ENCODE data around the gene CGB7. TPM values are rescaled to one million over a fixed set of nuclear protein-coding genes. Genes with fewer than 3 reads are reported as not detected.

Gene CGB7
- total RNA-seq, 1 donor from 2014 or later = 23.1 TPM

GRCh38 chr19:49017666-49018351, 39.7 kb downstream of the CGB7 start:
- Mint-ChIP-seq H3K4me3 (peak overlapping the region; percentile 48), H3K4me1 (peaks cover 6% of the 10 kb centered on the region), H3K27me3 (ENCODE audit: low read depth) (peaks cover 41% of the 10 kb centered on the region), H3K36me3 (peaks cover 15% of the 10 kb centered on the region), H3K9me3 (no peaks in the 10 kb centered on the region), H3K27ac (no peak overlapping the region)
- TF ChIP-seq, protein P1, sequence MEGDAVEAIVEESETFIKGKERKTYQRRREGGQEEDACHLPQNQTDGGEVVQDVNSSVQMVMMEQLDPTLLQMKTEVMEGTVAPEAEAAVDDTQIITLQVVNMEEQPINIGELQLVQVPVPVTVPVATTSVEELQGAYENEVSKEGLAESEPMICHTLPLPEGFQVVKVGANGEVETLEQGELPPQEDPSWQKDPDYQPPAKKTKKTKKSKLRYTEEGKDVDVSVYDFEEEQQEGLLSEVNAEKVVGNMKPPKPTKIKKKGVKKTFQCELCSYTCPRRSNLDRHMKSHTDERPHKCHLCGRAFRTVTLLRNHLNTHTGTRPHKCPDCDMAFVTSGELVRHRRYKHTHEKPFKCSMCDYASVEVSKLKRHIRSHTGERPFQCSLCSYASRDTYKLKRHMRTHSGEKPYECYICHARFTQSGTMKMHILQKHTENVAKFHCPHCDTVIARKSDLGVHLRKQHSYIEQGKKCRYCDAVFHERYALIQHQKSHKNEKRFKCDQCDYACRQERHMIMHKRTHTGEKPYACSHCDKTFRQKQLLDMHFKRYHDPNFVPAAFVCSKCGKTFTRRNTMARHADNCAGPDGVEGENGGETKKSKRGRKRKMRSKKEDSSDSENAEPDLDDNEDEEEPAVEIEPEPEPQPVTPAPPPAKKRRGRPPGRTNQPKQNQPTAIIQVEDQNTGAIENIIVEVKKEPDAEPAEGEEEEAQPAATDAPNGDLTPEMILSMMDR (IDR thresholded peaks at IDR 0.05; ENCODE audit: unreplicated experiment) = no peak
- DNase-seq (ENCODE audit: low spot score in 2 of 2, unreplicated experiment in 2 of 2) = peak; percentile 39 to 70

GRCh38 chr19:49017041-49017665, 40.4 kb downstream of the CGB7 start, which contains the start of gene LHB:
Gene LHB (minus strand): TSS chr19:49017091. CDS start chr19:49017081, 10 bp downstream.
- Mint-ChIP-seq H3K36me3 (peaks cover 15% of the 10 kb centered on the region), H3K4me1 (peaks cover 6% of the 10 kb centered on the region), H3K27me3 (ENCODE audit: low read depth) (peaks cover 38% of the 10 kb centered on the region), H3K4me3 (peak within 1 kb of the TSS; percentile 48), H3K9me3 (no peaks in the 10 kb centered on the region), H3K27ac (no peak within 1 kb of the TSS)
- no peak for DNase-seq (ENCODE audit: low spot score in 2 of 2, unreplicated experiment in 2 of 2)
- TF ChIP-seq, protein P1 (IDR thresholded peaks at IDR 0.05; ENCODE audit: unreplicated experiment) = no peak

- Mint-ChIP-seq H3K27ac (no peak overlapping the region), H3K36me3 (peaks cover 15% of the 10 kb centered on the region), H3K4me1 (peaks cover 6% of the 10 kb centered on the region), H3K9me3 (no peaks in the 10 kb centered on the region), H3K4me3 (no peak overlapping the region), H3K27me3 (ENCODE audit: low read depth) (peaks cover 30% of the 10 kb centered on the region)
- TF ChIP-seq, protein P1 (IDR thresholded peaks at IDR 0.05; ENCODE audit: unreplicated experiment) = no peak
- DNase-seq (ENCODE audit: low spot score in 2 of 2, unreplicated experiment in 2 of 2) = no peak
Measured at GRCh38 chr19:49016067-49016839, 41.3 kb downstream of the CGB7 start.

- no peak for DNase-seq (ENCODE audit: low spot score in 2 of 2, unreplicated experiment in 2 of 2)
- Mint-ChIP-seq H3K27me3 (ENCODE audit: low read depth) (peaks cover 16% of the 10 kb centered on the region), H3K4me1 (peaks cover 4% of the 10 kb centered on the region)
Measured at GRCh38 chr19:49014870-49015255, 42.7 kb downstream of the CGB7 start.

DNA sequence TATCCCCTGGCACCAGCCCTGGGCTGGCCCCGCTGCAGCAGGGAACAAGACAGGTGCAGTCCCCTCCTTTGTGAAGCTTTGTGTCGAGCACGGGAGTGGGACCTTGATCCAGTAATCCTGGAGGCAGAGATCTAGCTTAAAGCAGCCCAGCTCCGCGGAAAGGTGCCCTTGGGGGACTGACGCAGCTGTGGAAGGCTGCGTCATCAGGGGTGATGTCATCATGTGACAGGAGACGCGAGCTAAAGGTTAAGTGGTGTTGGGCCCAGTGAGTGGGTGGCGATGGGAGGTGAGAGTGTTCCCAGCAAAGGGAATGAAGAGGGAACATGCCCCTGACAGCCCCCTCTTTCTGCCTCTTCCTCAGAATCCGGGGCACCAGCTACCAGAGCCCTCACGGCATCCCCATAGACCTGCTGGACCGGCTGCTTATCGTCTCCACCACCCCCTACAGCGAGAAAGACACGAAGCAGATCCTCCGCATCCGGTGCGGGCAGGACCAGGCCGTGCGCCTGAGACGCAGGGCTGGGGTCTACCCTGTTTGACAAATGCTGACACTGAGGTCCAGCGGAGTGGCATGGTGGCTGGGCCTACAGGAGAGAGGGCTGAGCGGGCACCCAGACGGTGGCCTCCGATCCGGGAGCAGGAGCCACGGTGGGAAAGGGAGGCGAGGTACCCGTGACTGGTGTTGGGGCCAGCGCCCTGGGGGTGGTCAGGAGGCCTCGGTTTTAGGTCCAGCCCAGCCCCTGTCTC, 43.3 kb downstream of the CGB7 start:
- DNase-seq (ENCODE audit: low spot score in 2 of 2, unreplicated experiment in 2 of 2) = no peak
- Mint-ChIP-seq H3K4me3 (no peak overlapping the region), H3K27ac (no peak overlapping the region), H3K9me3 (no peaks in the 10 kb centered on the region), H3K4me1 (peaks cover 4% of the 10 kb centered on the region), H3K27me3 (ENCODE audit: low read depth) (peaks cover 11% of the 10 kb centered on the region), H3K36me3 (peaks cover 22% of the 10 kb centered on the region)
- TF ChIP-seq, protein P1 (IDR thresholded peaks at IDR 0.05; ENCODE audit: unreplicated experiment) = no peak

More at GRCh38 chr19:49014870-49015255, 42.7 kb downstream of the CGB7 start:
- no peaks in the 10 kb centered on the region for H3K9me3 Mint-ChIP-seq
- H3K27ac Mint-ChIP-seq = no peak overlapping the region
- H3K4me3 Mint-ChIP-seq = no peak overlapping the region
- H3K36me3 Mint-ChIP-seq = peaks cover 22% of the 10 kb centered on the region
- TF ChIP-seq, protein P1 (IDR thresholded peaks at IDR 0.05; ENCODE audit: unreplicated experiment) = no peak
